Right lobe of liver (tissue), 6 donors: ENCODE data around the gene IFNAR2. TPM values are rescaled to one million over a fixed set of nuclear protein-coding genes. Genes with fewer than 3 reads are reported as not detected.

ENCODE experiments used
- ATAC-seq, 4 donors: fragments of 200-7000 bp; cut with Tn5 transposase; one replicate each; pipeline ENCODE4 v1.9.1; 2020; ENCODE audit warnings: mild to moderate bottlenecking in 4 of 4, moderate library complexity in 4 of 4
- DNase-seq, 3 donors: peaks; one replicate each; pipeline ENCODE4 v3.0.0-alpha.2; 2020
- H3K27ac ChIP-seq, 3 donors: fragments of 200-600 bp; one replicate each; pipeline ENCODE4 v1.8.0; 2022
- H3K27me3 ChIP-seq, 2 donors: fragments of 200-600 bp; one replicate each; pipeline ENCODE4 v1.8.0; 2022
- H3K36me3 ChIP-seq, 4 donors: fragments of 200-600 bp; sonication (generic) in 1 of 4; one replicate each; pipeline versions ENCODE4 v1.5.1 to v1.8.0; 2017 to 2022; ENCODE audit warnings: control low read depth in 1 of 4
- H3K4me1 ChIP-seq, 4 donors: fragments of 200-600 bp; sonication (generic) in 1 of 4; one replicate each; pipeline versions ENCODE4 v1.5.1 to v1.8.0; 2017 to 2022; ENCODE audit warnings: control low read depth in 1 of 4
- H3K4me3 ChIP-seq, 3 donors: fragments of 200-600 bp; one replicate each; pipeline ENCODE4 v1.8.0; 2022
- H3K9me3 ChIP-seq, 4 donors: fragments of 200-600 bp; sonication (generic) in 1 of 4; one replicate each; pipeline versions ENCODE4 v1.5.1 to v1.8.0; 2017 to 2022; ENCODE audit warnings: control low read depth in 1 of 4
- POLR2A ChIP-seq: fragments of 450-650 bp; IDR thresholded peaks from one replicate; pipeline ENCODE4 v1.6.1; 2017; ENCODE audit warnings: antibody characterized with exemption, mild to moderate bottlenecking
- WGBS: methylation state at CpG from one replicate; pipeline ENCODE4 v1.1.6; 2018; ENCODE audit warnings: low coverage, low lambda C conversion rate; ENCODE audit not compliant: insufficient coverage; ENCODE audit errors: missing lambda C conversion rate; 5-methylcytosine and 5-hydroxymethylcytosine counted together
- intact Hi-C, 2 donors: fragments of 100-400 bp; cut with DNase I; formaldehyde crosslinking; loops; one replicate each; pipeline versions ENCODE4 v1.11.2 to v1.14.1; 2022
- total RNA-seq, 6 experiments: library from RNA; depleted of rRNA in 2 of 6; stranded (reverse); fragments of >200 nt in 2 of 6; fragmentation: NEBNext Ultra II Directional in 3 of 6; extraction: Animal tissue kit (Norgen Biotek cat#: 25700) in 3 of 6; gene quantifications; one replicate each; pipeline versions ENCODE4 v1.1.0 to v1.2.4, GENCODE V29; 2016 to 2023
- TF ChIP-seq, protein P1 (sequence below), 4 donors: fragments of 200-600 bp in 3 of 4; fragments of 450-650 bp in 1 of 4; IDR thresholded peaks; one replicate each; pipeline versions ENCODE4 v1.5.1 to v1.8.0; 2016 to 2022; ENCODE audit warnings: antibody characterized with exemption in 4 of 4, mild to moderate bottlenecking in 2 of 4
- donor health status: DM: no; HTN: yes; CAD: no.
- donor health status: DM: no; HTN: no; CAD: no.
- donor health status: DM: no; HTN: no; CAD: no.
- donor health status: DM: no; HTN: yes; CAD: no.
- donor health status: DM: no; HTN: yes; CAD: no.

IFNAR2 gene
- total RNA-seq, 6 experiments from 2014 or later, result 12.4 to 35.5 (median 16.3) TPM

DNA sequence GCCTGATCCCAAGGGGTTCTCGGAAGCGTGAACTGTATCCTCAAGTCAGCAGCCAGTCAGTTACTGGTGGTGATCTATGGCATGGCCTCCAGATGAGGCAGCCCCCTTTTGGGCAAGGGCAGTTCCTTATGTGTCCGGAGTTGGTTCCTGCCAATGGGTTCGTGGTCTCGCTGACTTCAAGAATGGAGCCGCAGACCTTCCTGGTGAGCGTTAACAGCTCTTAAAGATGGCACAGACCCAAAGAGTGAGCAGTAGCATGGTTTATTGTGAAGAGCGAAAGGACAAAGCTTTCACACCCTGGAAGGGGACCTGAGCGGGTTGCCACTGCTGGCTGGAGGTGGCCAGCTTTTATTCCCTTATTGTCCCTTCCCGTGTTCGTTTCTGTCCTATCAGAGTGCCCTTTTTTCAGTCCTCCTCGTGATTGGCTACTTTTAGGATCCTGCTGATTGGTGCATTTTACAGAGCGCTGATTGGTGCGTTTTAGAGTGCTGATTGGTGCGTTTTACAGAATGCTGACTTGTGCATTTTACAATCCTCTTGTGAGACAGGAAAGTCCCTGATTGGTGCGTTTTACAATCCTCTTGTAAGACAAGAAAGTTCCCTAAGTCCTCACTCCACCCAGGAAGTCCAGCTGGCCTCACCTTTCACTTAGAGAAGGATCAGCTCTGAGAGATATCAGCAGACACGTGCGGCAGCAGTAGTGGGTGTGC lies 27.5 kb downstream of the IFNAR2 start:
- 93% methylated on average over 9 of the region's 18 CpGs for WGBS
- no peak for DNase-seq

DNA sequence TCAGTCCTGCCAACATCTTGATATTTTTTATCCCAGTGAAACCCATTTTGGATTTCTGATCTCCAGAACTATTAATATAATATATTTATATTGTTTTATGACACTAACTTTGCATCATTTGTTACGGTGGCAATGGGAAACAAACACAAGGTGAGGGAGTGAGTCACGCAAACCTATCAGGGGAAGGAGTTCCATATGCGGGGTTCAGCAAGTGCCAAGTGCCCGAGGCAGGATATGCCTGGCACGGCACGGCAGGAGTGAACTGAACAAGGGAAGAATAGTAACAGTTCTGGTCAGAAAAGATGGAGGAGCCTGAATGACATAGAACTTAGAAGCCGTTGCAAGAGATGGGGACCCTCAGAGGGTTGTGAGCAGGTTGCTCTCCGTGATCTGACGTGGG lies 28.7 kb downstream of the IFNAR2 start:
- Histone ChIP-seq H3K27me3 (no peaks in the 10 kb centered on the region), H3K36me3 (peaks cover 0 to 57% (median 22%) of the 10 kb centered on the region in 4 donors), H3K27ac (no peak overlapping the region), H3K9me3 (no peaks in the 10 kb centered on the region), H3K4me1 (peaks cover 0 to 11% (median 3%) of the 10 kb centered on the region in 4 donors), H3K4me3 (no peak overlapping the region)
- intact Hi-C loops, result no loop called here
- TF ChIP-seq, protein P1, sequence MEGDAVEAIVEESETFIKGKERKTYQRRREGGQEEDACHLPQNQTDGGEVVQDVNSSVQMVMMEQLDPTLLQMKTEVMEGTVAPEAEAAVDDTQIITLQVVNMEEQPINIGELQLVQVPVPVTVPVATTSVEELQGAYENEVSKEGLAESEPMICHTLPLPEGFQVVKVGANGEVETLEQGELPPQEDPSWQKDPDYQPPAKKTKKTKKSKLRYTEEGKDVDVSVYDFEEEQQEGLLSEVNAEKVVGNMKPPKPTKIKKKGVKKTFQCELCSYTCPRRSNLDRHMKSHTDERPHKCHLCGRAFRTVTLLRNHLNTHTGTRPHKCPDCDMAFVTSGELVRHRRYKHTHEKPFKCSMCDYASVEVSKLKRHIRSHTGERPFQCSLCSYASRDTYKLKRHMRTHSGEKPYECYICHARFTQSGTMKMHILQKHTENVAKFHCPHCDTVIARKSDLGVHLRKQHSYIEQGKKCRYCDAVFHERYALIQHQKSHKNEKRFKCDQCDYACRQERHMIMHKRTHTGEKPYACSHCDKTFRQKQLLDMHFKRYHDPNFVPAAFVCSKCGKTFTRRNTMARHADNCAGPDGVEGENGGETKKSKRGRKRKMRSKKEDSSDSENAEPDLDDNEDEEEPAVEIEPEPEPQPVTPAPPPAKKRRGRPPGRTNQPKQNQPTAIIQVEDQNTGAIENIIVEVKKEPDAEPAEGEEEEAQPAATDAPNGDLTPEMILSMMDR (IDR thresholded peaks at IDR 0.05), result no peak
- no peak for TF ChIP-seq POLR2A
- ATAC-seq (no peak), DNase-seq (no peak)
- WGBS, result 97% methylated on average over 9 of the region's 9 CpGs

More for the DNA sequence above, 27.5 kb downstream of the IFNAR2 start:
- no peaks in the 10 kb centered on the region for H3K27me3 ChIP-seq
- H3K4me1 ChIP-seq, result peaks cover 0 to 11% (median 3%) of the 10 kb centered on the region in 4 donors
- no peak for ATAC-seq
- no peak overlapping the region for H3K4me3 ChIP-seq
- no peaks in the 10 kb centered on the region for H3K9me3 ChIP-seq
- peaks cover 0 to 61% (median 25%) of the 10 kb centered on the region in 4 donors for H3K36me3 ChIP-seq
- intact Hi-C loops, result no loop called here
- H3K27ac ChIP-seq, result no peak overlapping the region
- TF ChIP-seq, protein P1 (IDR thresholded peaks at IDR 0.05), result no peak
- TF ChIP-seq POLR2A, result no peak

DNA sequence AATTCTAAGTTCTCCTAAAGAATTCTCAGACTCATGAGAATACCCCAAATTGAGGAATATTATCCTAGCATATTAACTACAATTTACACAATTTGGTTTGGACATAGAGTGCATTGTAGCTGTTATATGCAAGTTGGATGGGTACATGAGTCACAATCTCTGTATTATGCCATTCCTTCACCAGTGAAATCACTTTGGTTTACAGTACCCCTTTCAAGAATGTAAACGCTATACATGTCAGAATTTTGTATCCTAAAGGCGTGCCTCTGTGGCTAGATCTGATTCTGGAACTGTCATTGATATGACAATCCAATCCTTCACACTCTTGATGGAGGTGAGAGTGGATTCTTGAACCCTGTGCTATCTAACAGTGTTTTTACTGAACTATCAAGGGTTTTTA lies 29.7 kb downstream of the IFNAR2 start:
- Histone ChIP-seq H3K27me3 (no peaks in the 10 kb centered on the region), H3K4me1 (peaks cover 0 to 11% (median 3%) of the 10 kb centered on the region in 4 donors), H3K9me3 (no peaks in the 10 kb centered on the region), H3K4me3 (no peak overlapping the region), H3K36me3 (peaks cover 0 to 51% (median 21%) of the 10 kb centered on the region in 4 donors), H3K27ac (peak overlapping the region in 1 of 3 donors; percentile 7)
- ATAC-seq (no peak), DNase-seq (no peak)
- TF ChIP-seq, protein P1 (IDR thresholded peaks at IDR 0.05), result no peak
- no peak for TF ChIP-seq POLR2A
- intact Hi-C loops, result no loop called here
- 94% methylated on average over 2 of the region's 2 CpGs for WGBS

DNA sequence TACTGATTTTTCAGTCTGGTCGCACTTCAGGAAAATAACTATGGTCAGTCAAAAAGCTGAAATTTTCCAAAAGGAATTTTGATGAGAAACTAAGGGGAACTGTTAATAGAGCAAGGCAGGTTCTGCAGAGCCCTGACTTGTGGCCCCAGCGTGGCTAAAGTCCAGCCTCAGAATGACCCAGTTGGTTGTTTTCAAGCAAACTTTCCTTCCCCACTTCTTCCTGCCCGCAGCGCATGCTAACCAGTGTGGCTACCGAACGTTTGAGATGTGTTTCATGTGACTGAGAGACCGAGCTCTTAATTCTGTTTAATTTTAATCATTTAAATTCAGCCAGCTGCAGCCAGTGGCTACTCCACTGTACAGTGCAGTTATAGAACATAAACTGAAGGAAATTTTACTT lies 30.3 kb downstream of the IFNAR2 start:
- Histone ChIP-seq H3K9me3 (no peaks in the 10 kb centered on the region), H3K4me3 (no peak overlapping the region), H3K27ac (peak overlapping the region in 1 of 3 donors; percentile 7), H3K4me1 (peaks cover 0 to 11% (median 3%) of the 10 kb centered on the region in 4 donors), H3K27me3 (no peaks in the 10 kb centered on the region), H3K36me3 (peaks cover 0 to 45% (median 15%) of the 10 kb centered on the region in 4 donors)
- intact Hi-C loops, result loop anchor here in 1 of 2 donors (10.0 kb wide), 1 partner anchor 55 kb away; no protein-coding TSS in a partner anchor
- TF ChIP-seq POLR2A, result no peak
- TF ChIP-seq, protein P1 (IDR thresholded peaks at IDR 0.05), result no peak
- 24% methylated on average over 7 of the region's 7 CpGs for WGBS
- DNase-seq (peak in 2 of 3 donors; percentile 47 to 73), ATAC-seq (peak; percentile 68 to 93 (median 78))
